NB4 (cell line): Measurements from ENCODE around the gene ATAD3A.

Experiments
- CTCF ChIP-seq: IDR thresholded peaks from one replicate; pipeline ENCODE4 v1.5.1; 2012; ENCODE audit warnings: low read depth, low read length
- MAX ChIP-seq: IDR thresholded peaks from 2 replicates; pipeline ENCODE4 v1.6.1; 2011; ENCODE audit warnings: low read depth, low read length
- POLR2A ChIP-seq: IDR thresholded peaks from 2 replicates; pipeline ENCODE4 v1.6.1; 2011; ENCODE audit warnings: mild to moderate bottlenecking; ENCODE audit not compliant: insufficient read length; ENCODE audit errors: extremely low read depth

- no peak for TF ChIP-seq POLR2A
- no peak for TF ChIP-seq CTCF
- TF ChIP-seq MAX, result no peak
Measured at GRCh38 chr1:1552263-1552639, 40.3 kb downstream of the ATAD3A start.
